ENCODE measurements around the gene CTTN.

Gene CTTN

GRCh38 chr11:70397983-70398833 is at the start of gene CTTN:
Gene CTTN (plus strand): TSS chr11:70398529. CDS start chr11:70407298, 8,769 bp downstream.
- DNase-seq, result peak; percentile 24 to 69 (median 49)

GRCh38 chr11:70348608-70349007 is 49.7 kb upstream of the CTTN start:
- no peak for DNase-seq

DNA sequence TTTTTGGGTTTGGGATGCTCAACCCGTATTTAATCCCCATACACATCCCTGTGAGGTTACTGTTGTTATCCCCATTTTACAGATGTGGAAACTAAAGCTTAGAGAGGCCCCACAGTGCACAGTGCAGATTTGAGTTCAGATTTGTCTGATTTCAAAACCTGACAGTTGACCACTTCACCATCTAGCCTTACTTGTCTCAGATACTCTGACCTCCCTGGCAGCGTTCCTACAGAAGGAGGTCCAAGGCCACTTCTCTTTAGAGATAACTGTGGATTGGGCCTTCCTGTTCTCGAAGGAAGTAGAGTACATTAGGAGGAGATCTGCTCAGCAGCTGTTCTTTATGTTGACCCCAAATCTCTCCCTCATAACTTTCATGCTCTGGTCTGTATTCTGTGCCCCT is 46.7 kb upstream of the CTTN start:
- no peak for DNase-seq

DNA sequence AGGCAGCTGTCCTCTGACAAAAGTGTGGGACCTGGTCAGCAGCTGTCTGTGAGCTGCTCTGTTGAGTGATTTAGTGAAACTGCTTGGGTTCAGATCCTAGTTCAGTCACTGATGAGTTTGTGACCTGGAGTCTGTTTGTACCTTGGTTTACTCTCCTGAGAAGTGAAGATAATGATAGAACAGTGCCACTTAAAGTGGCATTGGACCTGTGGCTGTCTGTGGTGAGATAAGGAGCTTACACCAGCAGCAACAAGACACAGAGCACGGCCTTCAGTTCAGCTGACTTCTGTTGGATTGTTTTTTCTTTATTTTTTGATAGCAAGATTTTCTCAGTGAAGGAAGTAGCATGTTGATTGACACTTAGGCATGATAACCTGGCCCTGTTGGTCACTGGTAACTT is 46.2 kb upstream of the CTTN start:
- DNase-seq, result no peak

GRCh38 chr11:70352601-70353000 is 45.7 kb upstream of the CTTN start:
- DNase-seq, result no peak

GRCh38 chr11:70353329-70353728 is 45.0 kb upstream of the CTTN start:
- no peak for DNase-seq

- no peak for DNase-seq
Measured at GRCh38 chr11:70353900-70354568, 44.3 kb upstream of the CTTN start.

DNA sequence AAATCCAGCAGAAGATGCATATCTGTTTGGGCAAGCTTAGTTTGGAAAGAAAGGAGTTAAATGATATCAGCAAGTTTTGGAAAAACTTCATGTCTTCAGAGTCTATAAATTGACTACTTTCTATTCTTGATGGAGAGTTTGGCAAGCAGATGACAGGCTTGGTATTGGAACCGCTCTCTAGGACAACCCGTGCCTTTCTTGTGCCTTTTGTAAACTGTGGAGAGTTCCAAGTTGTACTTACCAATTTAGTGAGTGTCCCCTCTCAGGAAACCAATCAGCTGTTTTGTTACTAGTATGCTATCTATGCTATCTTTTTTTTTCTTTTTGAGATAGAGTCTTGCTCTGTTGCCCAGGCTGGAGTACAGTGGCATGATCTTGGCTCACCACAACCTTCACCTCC is 43.7 kb upstream of the CTTN start:
- no peak for DNase-seq

GRCh38 chr11:70358753-70359152 is 39.6 kb upstream of the CTTN start:
- DNase-seq, result no peak

- no peak for DNase-seq
Measured at GRCh38 chr11:70359451-70360205, 38.7 kb upstream of the CTTN start.

DNA sequence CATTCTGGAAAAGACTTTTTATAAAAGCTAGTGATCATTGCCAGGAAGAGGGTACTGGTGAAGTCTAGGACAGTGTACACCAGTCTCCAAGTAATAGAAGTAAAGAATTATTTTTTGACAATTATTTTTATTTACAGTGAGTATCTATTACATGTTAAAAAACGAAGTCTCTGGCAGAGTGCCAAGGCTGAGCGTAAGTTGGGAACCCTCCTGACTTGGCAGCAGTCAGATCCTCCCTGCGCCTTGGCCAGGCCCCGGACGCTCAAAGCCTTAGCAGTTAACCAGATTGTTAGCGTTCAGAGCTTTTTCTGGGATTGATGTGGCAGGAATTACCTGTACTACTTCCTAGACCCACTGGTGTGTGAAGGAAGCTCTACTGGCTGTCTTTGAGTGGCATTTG is 38.1 kb upstream of the CTTN start:
- DNase-seq, result no peak

- no peak for DNase-seq
Measured at GRCh38 chr11:70364178-70364577, 34.2 kb upstream of the CTTN start.

- DNase-seq, result peak in 1 of 6 experiments; percentile 7
Measured at GRCh38 chr11:70364745-70365543, 33.4 kb upstream of the CTTN start.

- no peak for DNase-seq
Measured at GRCh38 chr11:70365544-70365927, 32.8 kb upstream of the CTTN start.

GRCh38 chr11:70367071-70367470 is 31.3 kb upstream of the CTTN start:
- no peak for DNase-seq

DNA sequence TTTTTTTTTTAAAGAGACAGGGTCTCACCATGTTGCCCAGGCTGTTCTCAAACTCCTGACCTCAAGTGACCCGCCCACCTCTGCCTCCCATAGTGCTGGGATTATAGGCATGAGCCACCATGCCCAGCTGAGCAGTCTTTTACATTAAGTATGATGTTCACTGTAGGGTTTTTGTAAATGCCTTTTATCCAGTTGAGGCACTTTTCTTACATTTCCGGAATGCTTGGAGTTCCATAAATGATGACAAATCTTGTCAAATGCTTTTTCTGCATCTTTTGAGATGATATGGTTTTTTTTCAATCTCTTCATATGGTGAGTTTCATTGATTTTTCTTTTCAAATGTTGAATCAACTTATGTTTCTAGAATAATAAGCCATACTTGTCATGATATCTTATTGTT is 29.4 kb upstream of the CTTN start:
- DNase-seq, result no peak

- no peak for DNase-seq
Measured at GRCh38 chr11:70371241-70371640, 27.1 kb upstream of the CTTN start.

DNA sequence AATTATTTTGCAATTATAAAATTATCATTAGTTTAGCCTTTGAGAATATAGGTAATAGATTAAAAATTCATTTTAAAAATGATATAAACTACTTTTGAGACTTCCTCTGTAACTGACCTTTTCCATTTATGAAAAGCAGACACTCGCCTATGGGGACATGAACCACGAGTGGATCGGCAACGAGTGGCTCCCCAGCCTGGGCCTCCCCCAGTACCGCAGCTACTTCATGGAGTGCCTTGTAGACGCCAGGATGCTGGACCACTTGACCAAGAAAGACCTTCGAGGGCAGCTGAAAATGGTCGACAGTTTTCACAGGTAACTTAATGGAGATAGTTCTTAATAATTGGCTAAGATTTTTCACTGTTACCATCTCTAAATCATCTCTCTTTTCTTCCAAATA is 26.3 kb upstream of the CTTN start:
- no peak for DNase-seq

DNA sequence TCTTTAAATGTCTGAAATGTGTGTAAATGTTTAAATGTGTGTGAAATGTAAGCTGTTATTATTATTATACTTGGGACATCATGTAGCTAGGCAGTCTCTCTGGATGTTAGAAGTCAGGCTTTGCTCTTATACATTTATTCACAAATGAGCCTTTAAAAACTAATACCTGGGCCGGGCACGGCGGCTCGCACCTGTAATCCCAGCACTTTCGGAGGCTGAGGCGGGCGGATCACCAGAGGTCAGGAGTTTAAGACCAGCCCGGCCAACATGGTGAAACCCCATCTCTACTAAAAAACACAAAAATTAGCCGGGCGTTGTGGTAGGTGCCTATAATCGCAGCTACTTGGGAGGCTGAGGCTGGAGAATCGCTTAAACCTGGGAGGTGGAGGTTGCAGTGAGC is 21.7 kb upstream of the CTTN start:
- no peak for DNase-seq

DNA sequence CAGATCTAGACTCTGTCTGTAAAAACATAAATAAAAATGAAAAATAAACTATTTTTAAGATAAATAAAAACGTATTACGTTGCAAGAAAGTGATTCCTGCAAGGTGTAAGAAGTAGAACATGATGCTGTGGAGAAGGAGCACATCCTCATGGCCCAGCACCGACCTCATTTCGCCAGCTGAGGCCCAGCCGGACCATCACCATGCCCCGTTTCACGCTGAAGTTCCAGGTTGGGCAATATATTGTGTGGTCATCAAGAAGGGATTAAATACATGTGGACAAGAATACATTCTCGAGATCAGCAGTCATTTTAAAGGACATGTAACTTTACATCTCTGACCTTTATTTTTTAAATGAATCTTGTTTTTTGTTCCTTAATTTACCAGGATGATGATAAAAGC is 20.7 kb upstream of the CTTN start:
- DNase-seq, result no peak

- DNase-seq, result no peak
Measured at GRCh38 chr11:70378506-70379134, 19.7 kb upstream of the CTTN start.

GRCh38 chr11:70381350-70381749 is 17.0 kb upstream of the CTTN start:
- DNase-seq, result no peak

All from stimulated activated naive CD4-positive, alpha-beta T cell (primary cell).